Astrocyte of the cerebellum (primary cell): Measurements from ENCODE around the gene PNPLA7.
"Not testable (repeated sequence)": the region's sequence is repeated elsewhere in the genome, so short reads cannot be mapped to it uniquely, and the experiment has no call there.

Source experiments
- DNase-seq: peaks from one replicate; pipeline ENCODE4 v3.0.0-alpha.2; 2011; ENCODE audit warnings: low read depth
- H3K4me3 ChIP-seq: 2 replicates; pipeline ENCODE4 v1.5.1; 2011; ENCODE audit warnings: mild to moderate bottlenecking, low read depth, low read length, moderate library complexity
- in situ Hi-C: cut with HindIII; loops from 2 replicates; pipeline ENCODE4 v1.10.0; 2017; ENCODE audit warnings: low sequenced_read_pairs
- TF ChIP-seq, protein P1 (sequence below): IDR thresholded peaks from 2 replicates; pipeline ENCODE4 v1.5.1; 2012; ENCODE audit warnings: low read length, low read depth, moderate library complexity, mild to moderate bottlenecking; ENCODE audit errors: missing control alignments

Gene PNPLA7

GRCh38 chr9:137564134-137564533 lies 13.9 kb upstream of the PNPLA7 start:
- H3K4me3 ChIP-seq = no peak overlapping the region
- TF ChIP-seq, protein P1, sequence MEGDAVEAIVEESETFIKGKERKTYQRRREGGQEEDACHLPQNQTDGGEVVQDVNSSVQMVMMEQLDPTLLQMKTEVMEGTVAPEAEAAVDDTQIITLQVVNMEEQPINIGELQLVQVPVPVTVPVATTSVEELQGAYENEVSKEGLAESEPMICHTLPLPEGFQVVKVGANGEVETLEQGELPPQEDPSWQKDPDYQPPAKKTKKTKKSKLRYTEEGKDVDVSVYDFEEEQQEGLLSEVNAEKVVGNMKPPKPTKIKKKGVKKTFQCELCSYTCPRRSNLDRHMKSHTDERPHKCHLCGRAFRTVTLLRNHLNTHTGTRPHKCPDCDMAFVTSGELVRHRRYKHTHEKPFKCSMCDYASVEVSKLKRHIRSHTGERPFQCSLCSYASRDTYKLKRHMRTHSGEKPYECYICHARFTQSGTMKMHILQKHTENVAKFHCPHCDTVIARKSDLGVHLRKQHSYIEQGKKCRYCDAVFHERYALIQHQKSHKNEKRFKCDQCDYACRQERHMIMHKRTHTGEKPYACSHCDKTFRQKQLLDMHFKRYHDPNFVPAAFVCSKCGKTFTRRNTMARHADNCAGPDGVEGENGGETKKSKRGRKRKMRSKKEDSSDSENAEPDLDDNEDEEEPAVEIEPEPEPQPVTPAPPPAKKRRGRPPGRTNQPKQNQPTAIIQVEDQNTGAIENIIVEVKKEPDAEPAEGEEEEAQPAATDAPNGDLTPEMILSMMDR = no peak
- DNase-seq = no peak
- in situ Hi-C loops = no loop called here

- in situ Hi-C loops = no loop called here
These were observed 7.9 kb upstream of the PNPLA7 start for GRCh38 chr9:137558127-137558526.

DNA sequence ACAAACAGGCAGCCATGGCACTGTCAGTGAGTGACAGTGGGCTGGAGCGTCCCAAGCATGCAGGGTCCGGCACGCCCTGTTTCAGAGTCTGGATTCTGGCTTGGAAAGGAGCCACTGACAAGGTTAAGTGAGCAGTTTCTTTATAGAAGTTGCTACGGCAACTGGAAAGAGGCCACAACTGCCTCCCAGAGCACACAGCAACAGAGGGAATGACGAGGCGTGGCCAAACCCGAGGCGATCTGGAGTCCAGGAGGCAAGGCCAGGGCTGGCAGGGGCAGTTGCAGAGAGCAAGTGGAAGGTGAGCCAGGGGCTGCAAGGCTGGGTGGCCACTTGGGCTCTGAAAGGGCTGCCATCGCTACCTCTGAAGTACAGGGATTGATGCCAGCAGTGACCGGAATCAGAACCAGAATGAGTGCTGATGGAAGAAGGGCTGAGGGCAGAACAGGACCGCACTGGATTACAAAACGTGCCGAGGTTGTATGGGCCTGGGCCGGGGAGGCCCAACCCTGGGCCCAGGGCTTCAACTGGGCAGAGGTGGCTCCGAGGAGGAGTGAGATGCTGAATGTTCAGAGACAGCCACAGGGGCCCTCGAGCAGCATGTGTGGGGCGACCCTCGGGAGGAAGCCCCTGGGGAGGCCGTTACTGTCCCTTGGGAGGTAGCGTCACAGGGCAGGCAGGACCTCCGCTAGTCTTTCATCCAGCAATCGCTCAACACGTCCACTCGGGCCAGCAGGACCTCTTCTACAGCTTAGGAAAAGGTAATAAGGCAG lies 6.1 kb upstream of the PNPLA7 start:
- in situ Hi-C loops = no loop called here
- H3K4me3 ChIP-seq = no peak overlapping the region
- TF ChIP-seq, protein P1 = no peak
- peak; percentile 27 for DNase-seq

More at GRCh38 chr9:137558127-137558526, 7.9 kb upstream of the PNPLA7 start:
- no peak overlapping the region for H3K4me3 ChIP-seq
- no peak for DNase-seq
- TF ChIP-seq, protein P1 = no peak

DNA sequence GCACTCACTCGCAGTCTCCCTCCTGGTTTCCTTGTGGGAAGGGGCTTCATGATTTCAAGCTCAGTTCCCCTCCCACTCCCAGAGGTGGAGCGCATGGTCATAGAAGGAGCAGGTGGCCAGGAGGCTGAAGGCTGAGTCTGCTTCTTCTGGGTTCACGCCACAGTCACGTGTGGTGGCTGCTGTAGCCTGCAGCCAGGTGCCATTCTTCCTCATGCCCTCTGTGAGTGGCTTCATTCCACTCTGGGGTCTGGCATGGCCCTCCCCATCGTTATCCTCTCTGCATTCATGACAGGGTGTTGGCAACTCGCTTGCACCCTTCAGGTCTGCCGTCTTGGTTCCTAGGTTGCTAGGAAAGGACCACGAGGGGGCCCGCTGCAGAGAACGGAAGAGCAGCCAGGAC lies 5.0 kb upstream of the PNPLA7 start:
- H3K4me3 ChIP-seq = no peak overlapping the region
- no peak for DNase-seq
- TF ChIP-seq, protein P1 = no peak
- in situ Hi-C loops = no loop called here

DNA sequence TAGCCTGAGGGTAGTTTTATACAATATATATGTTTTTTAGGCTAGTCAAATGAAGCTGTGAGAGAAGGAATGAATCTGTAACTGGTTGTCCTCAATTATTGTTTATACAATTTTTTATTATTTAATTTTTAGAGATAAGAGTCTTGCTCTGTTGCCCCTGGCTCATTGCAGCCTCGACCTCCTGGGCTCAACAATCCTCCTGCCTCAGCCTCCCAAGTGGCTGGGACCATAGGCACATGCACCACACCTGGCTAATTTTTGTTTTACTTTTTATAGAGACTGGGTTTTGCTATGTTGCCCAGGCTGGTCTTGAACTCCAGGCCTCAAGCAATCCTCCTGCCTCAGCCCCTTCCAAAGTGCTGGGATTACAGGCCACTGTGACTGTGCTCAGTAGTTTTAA lies 4.1 kb upstream of the PNPLA7 start:
- no peak overlapping the region for H3K4me3 ChIP-seq
- DNase-seq = no peak
- TF ChIP-seq, protein P1 = no peak
- in situ Hi-C loops = no loop called here

DNA sequence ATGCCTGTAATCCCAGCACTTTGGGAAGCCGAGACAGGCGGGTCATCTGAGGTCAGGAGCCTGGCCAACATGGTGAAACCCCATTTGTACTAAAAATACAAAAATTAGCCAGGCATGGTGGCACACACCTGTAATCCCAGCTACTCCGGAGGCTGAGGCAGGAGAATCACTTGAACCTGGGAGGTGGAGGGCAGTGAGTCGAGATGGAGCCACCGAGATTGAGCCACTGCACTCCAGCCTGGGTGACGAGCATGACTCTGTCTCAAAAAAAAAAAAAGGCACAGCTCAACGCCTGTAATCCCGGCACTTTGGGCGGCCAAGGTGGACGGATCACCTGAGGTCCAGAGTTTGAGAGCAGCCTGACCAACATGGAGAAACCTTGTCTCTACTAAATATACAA lies 3.5 kb upstream of the PNPLA7 start:
- H3K4me3 ChIP-seq, DNase-seq, in situ Hi-C loops: not testable (repeated sequence)

DNA sequence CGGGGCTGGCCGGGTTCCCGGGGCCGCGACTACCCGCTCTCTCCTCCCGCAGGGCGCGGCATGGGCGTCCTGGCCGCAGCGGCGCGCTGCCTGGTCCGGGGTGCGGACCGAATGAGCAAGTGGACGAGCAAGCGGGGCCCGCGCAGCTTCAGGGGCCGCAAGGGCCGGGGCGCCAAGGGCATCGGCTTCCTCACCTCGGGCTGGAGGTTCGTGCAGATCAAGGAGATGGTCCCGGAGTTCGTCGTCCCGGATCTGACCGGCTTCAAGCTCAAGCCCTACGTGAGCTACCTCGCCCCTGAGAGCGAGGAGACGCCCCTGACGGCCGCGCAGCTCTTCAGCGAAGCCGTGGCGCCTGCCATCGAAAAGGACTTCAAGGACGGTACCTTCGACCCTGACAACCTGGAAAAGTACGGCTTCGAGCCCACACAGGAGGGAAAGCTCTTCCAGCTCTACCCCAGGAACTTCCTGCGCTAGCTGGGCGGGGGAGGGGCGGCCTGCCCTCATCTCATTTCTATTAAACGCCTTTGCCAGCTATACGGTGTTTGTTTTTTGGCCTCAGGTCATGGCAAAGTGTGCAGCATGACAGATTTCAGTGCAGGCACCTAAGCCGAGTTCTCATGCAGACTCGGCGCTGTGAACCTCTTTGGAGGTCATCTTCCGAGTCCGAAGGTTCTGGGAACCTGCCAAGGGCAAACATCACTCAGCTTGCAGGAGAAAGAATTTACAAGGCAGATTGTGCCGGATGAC lies 2.0 kb upstream of the PNPLA7 start:
- no peak for DNase-seq
- peak overlapping the region; percentile 79 for H3K4me3 ChIP-seq
- TF ChIP-seq, protein P1 = no peak
- in situ Hi-C loops = no loop called here
